HG03457 (cell line): ENCODE data around the gene POU3F2.

Experiments used
- ATAC-seq: cut with Tn5 transposase; IDR thresholded peaks from one replicate; pipeline ENCODE4 v1.9.1; 2021; ENCODE audit warnings: moderate number of reproducible peaks; ENCODE audit not compliant: unreplicated experiment

POU3F2 gene

DNA sequence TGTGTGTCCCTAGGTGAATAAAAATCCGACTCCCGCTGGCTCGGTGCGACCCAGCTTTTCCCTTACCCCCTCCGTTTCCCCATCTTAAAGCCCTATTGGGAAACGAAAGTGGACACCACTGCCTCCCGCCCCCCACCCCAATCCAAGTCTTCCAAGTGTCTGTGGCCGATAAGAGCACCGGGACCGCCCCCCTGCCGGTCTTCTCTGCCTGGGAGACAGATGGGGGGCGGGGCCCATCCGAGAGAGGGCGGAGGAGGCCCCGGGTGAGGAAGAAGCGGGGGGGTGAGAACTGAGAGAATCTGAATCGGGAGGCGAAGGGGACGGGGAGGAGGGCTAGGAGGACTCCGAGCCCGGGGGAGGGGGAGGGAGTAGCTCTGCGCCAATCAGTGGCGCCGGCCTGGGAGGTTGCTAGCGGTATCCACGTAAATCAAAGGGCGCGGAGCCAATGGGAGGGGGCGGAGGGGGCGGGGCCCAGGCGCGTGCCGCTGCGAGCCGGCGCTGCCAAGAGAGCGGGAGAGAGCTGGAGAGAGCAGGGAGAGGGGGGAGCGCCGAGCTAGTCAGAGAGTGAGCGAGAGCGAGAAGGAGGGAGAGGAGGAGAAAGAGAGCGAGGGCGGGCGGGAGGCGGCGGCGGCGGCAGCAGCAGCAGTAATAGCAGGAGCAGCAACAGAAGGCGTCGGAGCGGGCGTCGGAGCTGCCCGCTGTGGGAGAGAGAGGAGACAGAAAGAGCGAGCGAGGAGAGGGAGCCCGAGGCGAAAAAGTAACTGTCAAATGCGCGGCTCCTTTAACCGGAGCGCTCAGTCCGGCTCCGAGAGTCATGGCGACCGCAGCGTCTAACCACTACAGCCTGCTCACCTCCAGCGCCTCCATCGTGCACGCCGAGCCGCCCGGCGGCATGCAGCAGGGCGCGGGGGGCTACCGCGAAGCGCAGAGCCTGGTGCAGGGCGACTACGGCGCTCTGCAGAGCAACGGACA is at the start of gene POU3F2:
TSS of gene POU3F2 (plus strand) at position 515 of the 972 bp plus-strand sequence. CDS start at position 815, 300 bp downstream.
- peak; percentile 63 for ATAC-seq

DNA sequence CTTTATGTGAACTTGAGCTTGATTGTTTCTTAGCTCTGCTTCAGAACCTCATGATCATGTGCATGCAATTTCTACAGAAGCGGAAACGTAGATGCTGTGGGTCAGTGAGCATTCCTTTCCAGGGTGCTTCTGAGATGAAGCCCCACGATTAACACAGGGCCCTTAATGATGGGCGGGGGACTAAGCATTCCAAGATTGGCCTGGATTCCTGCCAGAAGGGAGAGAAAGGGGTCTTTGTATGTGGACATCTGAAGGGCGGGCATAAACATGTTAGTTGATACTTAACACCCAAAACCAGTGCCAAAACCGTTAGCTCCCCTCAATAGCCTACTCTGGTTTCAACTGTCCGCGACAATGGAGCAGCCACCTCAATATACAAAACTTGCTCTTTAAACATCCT is 46.9 kb upstream of the POU3F2 start:
- no peak for ATAC-seq

DNA sequence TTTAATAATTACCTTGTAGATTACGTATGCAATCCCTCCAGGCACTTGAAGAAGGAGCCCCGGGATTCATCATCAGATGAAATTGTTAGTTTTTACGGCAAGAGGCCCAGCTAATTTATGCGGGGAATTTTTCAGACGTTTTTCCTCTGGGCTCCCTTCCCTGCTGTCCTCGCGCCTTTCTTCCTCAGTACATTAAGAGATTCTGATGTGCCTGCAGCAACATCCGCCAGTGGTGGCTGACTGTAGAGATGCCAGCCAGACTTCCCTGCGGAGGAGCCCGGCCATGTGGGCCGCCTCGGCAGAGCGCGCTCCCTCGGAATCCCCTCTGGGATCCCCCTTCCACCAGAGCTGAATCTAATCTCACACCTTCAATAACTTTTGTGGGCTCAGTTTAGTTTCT is 46.4 kb upstream of the POU3F2 start:
- ATAC-seq: no peak

DNA sequence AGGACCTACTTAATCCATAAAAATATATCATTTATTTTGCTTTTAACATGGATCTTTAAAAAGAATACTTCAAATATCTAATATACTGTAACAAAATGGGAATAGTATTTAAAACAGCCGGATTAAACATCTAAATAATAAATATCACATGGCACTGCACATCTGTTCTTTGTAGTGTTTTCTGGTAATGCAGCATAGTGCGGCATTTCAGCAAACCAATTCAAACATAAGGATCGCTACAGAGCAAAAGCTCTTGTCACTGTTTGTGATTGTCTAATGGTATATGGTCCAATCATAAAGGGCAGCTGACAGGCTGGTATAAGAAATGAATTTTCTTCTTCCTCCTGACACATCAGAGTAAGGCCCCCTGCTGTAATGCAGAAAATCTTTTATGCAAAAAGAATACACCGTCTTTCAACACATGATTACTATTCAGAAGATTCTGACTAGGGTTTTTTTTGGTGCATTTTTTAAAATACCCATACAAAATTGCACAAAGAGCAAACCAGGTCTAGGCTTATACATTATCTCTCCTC is 40.0 kb upstream of the POU3F2 start:
- no peak for ATAC-seq

DNA sequence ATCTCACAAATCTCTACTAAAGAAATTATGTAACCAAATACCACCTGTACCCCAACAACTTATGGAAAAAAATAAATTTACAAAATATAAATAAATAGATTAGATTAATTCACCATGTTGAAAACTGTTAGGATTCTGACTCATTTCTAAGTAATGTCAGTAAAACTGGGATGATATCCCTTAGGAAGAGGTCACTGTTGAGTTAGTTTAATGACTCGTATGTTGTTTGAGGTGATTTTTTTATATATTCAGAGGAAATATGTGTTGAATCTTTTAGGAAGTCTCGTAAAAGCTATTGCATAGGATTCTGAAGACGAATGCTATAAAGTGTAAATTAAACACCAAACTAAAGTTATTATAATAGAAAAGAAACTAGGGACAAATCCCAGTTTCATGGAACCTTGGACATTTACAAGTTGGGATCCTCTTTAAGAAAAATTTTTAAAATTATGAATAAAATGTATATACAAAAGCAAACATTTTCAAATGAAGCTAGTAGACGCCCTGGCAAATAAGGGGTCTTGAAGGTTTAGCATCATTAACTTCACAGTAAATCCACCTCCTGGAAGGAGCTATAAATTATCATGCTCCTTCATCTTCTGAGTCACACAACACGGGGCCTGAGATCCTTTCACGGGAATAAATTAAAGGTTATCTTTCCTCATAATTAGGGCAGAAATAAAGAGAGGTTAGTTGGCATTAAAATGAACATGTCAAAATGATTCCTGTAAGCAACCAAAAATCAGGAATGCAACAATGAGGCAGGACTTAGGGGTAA is 37.0 kb upstream of the POU3F2 start:
- no peak for ATAC-seq

DNA sequence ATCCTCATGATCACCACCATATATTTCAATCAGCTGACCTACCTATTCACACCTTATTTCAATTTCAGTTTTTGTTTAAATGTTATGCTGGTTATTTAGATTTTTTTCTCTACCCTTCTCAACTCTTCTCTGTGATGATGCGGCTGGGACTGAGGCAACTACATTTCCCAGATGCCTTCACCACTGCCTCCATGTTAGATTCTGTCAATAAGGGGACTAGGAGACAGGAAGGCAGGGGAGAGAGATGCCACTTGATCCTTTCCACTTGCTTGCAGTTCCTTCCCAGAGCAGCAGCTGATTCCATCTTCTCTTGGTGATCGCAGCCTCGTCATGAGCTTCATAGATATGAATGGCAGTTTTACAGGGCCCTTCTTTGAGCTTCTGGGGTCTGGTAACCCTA is 33.5 kb upstream of the POU3F2 start:
- no peak for ATAC-seq

DNA sequence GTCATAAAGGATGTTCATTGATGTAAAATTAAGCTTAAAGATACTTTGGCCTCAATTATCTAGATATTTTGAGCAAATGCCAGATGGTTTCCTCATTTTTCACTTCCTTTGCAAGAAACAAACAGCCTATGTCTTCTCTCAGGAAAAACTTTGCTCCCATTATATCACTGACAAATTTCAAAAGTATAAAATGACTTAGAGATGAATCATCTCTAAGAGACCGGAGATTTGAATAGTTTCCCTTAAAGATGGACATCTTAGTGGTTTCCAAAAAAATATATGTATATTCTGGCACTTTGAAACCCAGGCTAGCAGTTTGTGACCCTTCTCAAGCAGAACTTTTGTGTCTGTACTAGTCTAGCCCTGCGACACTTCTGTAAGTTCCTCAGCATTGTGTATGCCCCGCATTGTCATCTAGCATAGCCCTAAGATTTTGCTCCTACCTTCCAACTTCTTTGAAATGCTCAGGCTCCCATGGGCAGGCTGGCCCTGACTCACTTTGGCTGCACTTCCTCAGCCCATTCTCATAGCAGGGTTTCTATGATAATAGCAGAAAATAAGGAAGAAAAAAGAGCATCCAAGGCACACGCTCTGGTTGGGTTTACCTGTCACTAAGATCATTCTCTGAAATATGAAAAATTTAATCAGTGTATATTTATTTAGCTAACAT is 25.7 kb upstream of the POU3F2 start:
- no peak for ATAC-seq

DNA sequence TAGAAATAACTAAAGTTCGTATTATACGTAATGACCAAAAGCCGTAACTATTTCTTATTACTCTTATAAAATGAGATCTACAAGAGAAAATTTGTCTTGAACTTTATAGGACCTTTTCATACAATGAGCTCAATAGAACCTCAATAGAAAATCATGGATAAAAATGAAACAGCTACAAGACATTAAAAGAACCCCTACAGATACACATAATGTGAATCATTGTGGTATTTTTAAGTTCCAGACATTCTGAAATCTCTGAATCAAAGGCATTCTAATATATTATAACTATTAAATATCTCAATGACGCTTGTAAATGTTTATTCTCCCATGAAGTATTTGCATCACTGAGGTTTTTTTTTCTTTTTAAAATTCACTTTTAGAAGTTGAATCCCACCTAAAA is 22.2 kb upstream of the POU3F2 start:
- ATAC-seq: no peak

DNA sequence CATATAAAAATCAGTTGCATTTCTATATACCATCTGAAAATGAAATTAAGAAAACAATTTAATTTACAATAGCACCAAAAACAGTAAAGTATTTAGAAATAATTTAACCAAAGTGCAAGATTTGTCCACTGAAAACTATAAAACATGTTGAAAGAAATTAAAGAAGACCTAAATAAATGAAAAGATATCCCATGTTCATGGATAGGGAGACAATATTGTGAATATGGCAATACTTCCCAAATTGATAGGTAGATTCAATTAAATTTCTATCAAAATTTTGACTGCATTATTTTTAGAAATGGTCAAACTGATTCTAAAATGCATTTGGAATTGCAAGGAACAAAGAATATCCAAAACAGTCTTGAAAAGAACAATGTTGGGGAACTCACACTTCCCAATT is 17.6 kb upstream of the POU3F2 start:
- ATAC-seq: no peak

DNA sequence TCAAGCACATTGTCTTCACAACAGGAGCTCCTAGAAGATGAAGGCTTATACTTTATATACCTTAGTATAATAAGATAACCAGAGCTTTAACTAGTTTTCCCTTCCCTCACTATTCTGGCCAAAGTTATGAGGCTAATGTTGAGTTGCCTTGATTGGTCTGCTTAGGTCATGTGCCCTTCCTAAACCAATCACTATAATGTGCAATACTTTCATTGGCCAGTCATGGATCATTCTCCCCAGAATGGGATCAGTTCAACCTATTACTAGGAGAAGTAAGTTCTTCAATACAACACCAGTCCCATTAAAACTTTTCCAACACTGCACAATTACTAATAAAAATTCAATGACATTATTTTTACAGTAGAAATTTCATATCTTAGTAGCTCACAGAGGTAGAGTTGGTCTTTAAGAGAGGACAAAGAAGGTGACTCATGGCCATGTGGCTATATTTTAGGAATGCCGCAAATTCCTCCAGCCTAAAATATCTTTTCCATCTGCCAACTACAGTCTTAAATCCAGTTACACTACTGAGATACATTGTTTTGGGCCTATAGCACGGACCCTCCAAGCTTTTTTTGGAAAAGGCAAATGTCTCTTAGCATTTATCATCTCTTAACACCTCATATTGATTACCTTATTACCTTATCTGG is 12.5 kb upstream of the POU3F2 start:
- no peak for ATAC-seq

DNA sequence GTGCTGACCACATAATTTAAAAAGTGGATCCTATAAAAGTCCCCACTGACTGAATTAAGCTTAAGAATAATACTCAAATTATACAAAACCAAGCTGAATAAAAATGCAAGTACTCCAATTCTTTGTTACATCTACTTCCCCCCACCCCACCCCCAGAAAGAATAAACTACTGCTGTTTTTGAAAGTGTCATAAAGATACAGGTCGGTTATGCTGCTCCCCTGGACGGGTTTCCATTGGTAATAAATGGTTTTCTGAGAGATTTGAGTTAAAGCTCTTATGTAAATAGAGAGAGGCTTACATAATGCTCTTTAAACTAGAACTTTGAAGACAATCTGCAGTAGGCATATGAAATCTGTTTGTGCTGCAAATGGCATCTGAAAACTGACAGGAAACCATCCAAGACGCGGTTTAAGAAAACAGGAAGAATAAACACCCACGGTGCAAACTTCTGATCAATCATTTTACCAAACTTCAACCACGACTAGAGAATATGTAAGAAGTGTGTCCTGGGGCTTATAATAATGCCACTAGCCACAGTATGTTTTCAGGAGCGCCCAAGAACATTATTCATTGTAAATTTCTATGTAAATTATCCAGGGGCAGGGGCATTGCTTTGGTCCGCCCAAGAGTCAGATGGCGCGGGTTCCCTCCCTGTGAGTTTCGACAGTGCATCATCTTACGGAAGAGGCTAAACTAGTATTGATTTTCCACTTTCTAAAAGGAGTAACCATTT is 10.8 kb upstream of the POU3F2 start:
- no peak for ATAC-seq

DNA sequence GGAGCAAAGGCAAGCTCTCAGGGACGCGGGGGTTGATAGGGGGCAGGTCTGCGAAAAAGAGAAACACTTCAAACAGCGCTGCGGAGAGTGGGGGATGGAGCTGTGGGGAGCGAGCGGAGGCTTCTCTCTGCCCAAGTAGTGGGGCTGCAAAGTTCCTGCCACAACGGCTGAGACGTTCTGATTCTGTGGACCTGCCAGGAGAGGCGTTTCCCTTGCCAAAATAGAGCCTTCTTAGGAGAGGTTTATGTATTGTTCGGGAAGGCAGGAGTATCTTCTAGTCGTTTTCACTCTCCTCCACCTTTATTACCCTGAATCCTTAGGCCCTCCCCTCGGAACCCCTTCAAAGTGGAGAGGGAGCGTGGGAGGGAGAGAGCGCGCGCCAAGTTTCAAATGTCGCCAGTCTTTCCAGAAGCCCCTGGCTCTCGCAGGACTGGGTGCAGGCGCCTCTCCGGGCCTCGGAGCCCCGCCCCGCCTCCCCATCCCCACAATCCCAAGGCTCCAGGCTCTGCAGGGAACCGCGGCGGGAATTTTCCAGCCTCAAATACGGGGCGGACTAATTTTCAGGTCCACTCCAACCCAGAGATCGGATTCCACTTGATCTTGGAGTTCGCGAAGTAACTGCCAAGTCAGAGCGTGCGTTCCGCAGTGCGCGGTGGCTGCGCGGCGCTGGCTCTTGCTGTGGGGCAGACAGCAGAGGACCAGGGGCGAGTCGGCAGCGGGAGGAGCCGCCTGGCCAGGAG is 10.0 kb upstream of the POU3F2 start:
- ATAC-seq: no peak

DNA sequence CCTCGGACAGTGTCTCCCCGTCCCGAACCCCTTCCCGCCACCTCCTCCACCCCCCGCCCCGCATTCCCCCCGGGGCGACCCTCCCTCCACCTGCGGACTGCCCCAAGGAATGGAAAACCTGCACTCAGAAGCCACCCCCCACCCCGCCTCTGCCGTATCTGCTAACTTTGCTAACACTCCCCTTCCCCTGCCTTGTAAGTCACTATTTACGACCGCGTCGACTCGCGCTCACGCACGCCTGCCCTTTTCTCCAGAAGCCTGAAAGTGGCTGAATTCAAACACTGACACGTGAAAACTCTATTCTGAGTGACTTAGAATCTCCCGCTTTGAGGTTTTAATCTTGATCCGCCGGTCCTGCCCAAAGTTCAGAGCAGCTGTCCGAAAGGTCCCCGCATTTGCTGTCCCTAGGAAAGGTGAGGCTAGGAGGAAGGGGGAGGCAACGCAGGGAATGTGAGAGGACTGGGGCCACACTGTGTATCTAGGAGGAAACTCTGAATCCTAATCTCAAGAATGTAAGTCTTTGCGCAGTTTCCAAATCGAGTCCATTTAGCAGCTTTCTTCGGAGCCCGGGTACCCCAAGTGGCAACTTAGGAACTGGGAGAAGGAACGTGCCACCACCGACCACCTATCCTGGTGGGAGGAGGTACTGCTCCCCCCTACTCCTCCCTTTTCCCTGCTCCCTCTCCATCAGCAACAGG is 9.3 kb upstream of the POU3F2 start:
- no peak for ATAC-seq

DNA sequence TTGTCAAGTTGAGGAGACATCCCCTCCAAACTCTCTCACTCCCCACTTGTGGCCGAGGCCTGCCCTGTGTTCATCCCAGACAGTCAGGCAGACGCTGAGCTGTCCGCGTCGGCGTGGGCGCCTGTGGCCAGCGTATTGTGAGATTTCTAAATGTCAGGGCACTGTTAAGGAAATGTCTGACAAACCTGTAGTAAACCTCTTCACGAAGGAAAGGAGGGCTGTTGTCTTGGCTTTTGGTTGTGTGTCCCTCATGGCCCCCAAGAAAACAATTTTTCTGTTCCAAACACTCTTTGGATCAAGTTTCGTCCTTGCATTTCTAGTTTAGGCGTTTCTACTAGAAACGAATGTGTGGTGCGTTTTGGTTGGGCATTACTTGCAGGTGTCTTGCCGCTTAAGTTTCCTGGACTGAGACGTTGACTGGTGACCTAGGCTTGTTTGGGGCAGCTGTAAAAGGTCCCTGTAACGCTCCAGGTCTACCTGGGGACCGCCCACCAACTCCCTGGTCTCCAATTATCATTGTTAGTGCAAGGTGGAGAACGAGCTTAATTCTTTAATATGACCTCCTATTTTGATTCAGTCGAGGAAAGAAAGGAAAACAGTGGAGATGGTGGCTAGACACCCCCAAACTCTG is 8.7 kb upstream of the POU3F2 start:
- no peak for ATAC-seq

DNA sequence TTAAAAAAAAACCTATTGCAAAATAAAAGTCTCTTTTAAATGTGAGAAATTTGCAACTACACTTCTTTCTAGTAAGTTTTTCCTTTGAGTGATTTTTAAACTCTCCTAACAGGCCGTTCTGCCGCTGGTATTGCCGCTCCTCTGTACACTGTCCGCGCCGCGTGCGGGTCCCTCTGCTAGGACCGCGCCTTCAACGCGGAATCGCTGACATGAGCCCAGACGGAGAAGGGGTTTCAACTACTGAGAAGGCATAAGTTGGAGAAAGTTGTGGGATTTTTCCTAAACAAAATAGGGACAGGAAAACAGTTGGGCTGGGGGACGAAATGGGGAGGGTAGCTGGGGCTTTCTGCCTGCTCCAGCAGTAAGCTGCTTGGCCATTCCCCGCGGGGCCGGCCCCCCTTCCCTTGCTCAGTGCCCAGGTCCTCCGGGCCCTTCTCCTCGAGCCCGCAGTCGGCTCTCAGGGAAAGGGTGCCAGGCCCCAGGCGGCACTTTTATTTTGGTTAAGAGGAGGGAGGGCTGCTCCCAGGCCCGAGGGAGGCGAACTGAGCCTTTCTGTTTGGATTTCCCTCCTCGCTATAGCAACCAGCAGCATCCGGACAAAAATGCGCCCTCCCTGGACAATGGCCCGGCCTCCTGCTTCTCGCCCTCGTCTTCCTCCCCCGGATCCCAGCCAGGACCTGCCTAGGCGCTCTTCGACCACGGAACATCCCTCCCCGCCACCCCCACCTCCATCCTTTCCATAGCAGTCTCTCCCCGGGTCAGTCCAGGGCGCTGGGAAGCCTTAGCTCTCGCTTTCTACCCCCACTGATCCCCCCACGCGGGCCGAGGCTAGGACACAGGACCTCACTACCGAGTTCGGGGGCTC is 6.8 kb upstream of the POU3F2 start:
- no peak for ATAC-seq

DNA sequence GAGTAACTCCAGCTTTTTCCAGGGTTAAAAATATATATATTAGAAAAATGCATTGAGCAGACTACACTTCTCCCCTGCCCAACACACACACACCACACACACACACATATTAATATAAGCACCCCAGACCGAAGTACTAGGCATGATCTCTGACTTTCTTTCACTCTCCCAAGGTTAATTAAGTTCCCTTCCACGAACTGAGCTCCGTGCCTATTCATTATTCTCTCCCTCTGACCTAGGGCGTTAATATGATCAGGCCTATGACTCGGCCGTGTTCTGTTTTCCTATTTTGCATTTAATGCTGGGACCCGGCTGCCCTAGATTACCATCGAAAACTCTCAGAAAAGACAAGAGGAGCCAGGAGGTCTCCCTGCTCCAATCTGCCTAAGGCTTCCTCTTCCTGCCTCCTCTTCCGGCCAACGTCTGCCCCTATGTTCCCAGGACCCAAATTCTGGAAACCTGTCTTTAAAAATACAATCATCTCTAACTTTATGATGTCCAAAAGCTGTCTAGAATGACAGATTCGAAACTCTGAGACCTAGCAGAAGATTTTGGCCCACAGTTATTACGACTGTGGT is 6.1 kb upstream of the POU3F2 start:
- ATAC-seq: no peak

DNA sequence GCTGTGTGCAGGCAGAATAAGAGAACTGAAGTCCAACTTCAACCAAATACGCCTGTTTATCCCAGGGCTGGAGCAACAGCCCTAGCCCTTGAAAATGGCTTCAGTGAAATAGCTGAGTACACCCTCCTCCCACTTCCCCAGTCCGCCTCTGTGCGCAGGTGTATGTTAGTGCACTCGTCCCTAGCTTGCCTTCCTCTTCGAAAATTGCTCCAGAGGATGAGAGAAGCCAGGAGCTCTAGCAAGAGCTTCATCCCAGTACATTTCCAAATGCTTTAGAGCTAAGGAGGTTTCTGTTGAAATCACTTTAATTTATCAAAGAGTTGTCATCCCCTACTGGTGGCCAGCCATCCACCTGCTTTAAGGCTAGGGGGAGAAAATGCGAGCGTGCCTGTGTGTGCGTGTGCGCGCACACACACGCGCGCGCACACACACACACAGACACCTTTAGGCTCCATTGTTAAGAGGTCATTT is 5.4 kb upstream of the POU3F2 start:
- ATAC-seq: no peak
